Left forelimb (tissue), 1 donor: ENCODE measurements around the gene DNHD1.
A peak's percentile ranks its signal among the peaks of the same experiment; 100 is the strongest.

Experiments
- DNase-seq: peaks from one replicate; pipeline ENCODE4 v3.0.0-alpha.2; 2018; ENCODE audit warnings: low spot score

DNHD1 gene, protein sequence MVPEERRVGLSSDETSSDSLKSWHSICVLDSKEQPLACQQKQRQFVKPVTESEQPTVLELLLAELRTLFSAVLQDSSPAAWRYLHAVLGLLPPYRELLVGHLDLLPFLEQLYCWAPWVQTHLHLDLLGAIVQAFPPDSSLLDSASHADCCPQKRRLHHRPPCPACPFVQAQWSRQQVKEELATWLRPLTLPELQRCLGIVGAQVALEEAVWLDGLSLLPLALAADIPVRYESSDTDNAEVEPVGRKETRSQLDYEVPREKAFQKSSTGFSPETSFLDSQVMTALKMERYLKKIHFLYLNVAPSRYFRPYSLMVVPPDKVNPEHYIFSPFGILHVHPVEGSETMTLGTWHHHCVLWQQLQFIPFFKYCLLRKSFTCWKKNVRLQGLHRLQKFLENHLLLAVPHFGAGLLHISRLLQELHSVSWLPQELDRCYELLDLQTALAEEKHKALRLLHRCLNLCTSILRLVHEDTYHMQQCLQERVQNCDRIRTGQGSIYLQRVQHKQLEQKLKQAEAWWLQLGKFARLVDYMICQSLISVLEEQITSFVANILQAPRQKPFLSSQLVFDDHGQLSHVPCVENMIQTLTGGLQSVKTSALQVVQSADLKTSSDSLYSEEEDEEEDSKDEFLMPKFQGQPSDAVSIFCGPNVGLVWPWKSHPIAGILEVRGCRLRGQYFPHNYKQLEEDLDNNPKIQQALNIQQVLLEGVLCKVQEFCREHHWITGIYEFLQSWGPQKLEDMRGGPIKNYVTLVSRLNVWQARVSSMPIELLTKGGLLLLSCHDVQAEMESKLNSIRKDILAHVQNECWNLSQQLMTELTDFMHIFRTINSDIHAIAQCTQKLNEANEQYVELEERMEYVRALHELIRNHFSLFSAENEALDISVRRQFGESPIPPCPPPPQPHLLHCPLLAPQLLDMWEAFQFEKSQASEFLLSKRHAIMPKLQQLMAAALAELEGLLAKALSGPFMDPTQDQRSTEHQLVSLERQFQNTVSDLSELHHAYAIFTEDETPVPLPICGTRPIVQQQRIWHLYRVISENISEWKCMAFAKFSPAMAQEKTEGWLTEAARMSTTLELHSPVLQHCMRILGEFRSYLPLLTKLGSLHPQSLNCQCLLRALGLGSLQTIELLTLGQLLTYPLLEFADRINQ (N-terminal part only)

DNA sequence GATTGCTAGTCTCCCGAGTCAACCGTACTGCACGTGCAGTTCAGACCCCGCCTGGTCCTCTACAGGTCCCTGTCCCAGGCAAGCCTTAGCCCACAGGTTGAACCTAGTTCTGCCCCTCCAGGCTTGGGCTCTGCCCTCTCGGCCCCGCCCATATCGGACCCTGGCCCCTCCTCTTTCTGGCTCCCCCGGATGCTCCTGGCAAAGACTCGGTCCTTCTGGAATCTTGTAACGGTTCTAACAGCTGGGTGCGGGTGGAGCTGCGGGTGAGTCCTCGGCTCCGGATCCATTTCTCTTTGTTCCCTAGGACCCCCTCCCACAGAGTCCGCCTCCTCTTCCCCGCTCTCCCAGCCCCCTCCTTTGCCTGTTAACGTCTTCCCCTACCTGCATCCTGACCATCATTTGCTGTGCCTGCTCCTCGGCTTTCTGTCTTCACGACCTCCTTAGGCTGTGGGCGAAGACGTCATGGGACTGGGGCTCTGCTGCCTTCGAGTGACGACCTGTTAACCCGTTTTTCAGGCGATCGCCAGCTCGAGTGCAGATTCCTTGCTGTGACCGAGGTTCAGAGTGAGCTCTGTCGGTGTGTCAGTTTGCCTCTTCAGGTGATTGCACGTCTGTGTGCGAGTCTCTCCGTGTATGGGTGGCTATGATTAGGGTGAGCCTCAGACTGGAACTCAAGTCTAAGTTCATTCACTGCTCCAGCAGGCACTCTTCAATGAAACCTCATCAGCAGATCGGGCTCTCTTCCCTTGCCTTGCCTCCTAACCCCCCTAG, at the start of gene DNHD1:
Gene DNHD1 (plus strand): TSS at position 212 of the 771 bp plus-strand sequence. CDS start 936 bp downstream, outside the sequence.
- no peak for DNase-seq

DNA sequence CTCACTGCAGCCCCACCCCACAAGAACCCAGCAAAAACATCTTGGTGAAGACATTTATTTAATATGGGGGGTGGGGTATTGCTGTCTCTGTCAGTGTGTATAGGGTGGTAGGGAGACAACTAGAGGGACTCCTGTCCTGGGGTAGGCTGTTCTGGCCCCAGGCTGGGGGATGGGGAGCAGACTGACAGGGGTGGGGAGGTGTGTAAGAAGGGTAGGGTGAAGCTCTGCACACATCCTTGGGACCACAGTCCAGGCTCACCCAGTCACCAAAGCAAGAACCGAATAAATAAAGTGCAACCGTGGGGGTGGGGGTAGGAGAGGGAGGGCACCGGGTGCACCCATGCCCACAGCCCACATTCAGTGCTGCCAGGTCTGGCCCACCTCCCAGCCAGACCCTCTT, 48.5 kb upstream of the DNHD1 start:
- DNase-seq: no peak

DNA sequence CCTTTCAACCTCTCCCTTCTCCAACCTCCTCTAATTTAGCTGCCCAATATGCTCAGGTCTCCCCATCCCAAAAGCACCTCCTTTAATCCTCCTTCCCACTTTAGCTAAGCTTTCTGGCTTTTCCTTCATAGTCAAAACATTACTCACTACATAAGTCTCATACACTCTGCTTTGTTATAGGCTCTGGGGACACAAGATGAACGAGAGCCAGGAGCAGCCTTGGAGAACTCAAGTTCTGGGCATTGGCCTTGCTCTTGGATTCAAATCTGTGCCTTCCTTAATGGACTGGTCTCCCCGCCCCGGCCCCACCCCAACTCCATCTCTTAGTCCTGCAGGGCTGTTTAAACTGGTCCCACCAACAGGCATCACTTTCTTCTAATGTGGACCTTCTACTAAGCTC, 44.9 kb upstream of the DNHD1 start:
- DNase-seq: no peak

DNA sequence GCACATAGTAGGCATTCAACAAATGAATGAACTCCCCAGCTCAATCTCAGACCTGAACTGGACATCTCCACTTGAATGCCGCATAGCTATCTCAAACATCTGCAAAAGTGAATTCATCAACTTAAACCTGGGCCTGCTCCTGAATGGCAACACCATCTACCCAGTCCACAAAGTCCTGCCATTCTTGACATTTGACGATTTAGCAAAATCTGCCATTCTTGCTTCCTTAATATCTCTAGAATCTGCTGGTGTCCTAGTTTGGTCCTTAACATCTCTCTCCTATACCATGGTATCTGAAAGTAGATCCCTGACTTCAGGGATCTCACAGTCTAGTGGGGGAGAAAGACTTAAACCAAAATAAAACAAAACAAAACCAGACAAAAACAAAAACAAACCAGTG, 43.9 kb upstream of the DNHD1 start:
- no peak for DNase-seq

DNA sequence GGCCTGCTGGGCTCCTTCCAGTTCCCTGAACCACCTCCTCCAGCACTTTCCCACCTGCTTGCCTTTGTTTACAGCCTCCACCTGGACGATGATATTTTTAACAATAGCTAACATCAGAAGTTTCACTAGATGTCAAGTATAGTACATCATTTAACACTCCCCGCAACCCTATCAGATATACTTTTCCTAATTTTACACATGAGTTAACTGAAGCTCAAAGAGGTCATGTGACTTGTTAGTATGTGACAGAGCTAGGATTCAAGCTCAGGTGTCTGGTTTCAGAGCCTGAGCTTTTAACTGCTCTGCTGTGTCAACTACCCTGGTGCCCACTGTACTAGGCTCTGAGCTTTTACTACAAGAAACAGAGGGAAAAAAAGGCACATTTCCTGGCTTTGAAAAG, 42.0 kb upstream of the DNHD1 start:
- DNase-seq: no peak

DNA sequence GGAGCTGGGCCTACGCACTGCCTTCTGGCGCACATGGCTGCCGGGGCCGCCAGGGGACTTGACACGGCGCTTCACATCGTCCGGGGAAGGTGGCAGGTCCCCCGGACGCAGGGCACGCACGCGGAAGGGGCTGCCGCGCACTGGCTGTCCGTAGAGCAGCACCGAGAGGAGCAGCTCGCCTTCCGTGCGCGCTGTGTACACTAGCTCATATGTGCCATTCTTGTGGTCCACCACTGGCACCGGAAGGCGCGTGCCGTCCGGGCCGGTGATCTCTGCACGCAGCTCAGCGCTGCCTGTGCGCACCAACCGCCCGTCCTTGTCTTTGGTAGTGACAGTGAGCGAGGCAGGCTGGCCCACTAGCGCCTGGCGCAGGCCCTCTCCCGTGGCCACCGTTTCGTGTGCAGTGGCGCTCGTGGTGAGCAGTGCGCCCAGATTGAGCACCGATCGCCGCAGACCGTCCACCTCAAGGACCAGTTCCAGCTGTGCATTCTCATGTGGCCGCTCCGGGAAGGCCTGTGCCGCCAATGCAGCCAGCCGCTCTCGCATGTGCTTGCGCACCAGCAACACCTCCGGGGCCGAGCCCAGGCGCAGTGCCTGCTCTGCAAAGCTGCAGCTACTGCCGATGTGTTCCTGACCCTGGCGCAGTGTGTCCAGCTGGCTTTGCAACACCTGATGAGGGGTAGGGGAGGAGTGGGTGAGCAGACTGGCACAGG, 40.6 kb upstream of the DNHD1 start:
- DNase-seq: no peak

DNA sequence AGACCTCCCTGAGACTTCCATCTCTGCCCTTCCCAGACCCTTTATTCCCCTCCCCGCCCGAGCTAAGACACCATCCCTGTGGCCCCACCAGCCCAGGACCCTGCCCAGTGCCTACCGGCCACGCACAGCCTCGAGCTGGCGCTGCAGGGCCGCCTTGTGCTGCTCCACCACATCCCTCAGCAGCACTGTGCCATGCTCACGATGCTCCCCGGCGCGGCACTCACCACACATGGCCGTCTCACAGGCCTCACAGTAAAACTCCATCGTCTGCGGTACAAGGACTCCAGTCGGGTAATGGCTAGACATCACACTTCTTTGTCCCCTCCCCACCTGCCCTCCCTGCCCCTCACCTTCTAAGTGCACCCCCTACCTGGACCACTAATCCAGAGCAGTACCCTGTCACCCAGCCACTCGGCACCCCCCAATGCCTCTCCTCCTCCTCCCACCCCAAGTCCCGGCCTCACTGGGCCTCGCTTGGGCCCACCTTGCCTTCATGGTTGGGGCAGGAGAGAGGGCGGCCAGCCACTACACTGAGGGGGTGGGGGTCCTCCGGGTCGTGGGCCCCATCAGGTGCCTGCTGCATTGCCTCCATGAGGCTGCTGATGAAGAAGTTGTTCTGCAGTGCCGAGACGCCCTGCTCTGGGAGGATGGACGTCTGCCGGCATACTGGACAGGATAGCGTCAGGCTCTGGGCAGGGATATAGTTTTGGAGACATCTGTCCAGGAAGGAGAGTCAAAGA, 39.3 kb upstream of the DNHD1 start:
- DNase-seq: no peak

DNA sequence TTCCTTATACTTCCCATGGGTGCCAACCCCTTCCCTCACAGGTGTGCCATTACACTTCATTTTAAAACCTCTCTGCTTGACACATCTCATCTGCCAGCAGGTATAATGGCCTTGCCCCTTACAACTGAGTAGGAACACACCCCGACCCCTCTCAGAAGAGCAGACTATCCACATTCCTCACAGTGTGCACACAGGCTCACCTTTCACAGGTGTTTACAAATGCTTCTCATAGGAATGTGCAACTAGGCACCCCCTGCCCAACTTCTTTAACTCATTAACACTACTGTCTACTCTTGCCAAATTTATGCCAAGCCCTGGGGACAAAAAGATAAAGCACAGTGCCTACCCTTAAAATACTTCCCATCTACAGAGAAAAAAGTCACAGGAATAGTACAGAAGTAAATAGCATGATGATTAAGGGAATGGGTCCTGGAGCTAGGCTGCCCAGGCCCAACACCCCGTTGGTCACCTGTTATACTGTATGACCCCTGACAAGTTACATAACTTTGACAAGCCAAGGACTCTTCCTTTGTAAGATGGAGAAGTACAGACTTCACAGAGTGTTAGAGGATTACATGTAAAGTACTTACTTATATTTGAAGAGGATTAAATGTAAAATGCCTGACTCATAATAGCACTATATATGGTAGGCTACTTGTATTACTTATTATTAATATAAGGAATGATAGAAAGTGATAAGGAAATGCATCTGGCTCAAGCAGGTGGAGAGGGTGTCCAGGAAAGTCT, 38.6 kb upstream of the DNHD1 start:
- no peak for DNase-seq

DNA sequence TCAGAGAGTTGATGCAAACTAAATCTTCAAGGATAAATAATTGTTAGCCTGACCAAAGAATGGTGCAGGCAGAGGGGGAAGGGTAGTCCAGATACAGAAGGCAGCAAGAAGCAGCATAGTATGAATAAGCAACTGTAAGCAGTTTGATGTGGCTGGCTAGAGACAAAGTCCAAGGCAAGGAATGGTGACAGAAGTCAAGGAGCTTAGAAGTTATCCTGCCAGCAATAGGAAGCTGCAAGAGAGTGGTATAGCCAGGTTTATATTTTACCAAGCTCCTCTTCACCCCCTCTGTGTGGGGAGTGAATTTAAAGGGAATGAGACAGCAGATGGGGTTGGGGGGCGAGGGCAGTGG, 38.0 kb upstream of the DNHD1 start:
- DNase-seq: no peak

DNA sequence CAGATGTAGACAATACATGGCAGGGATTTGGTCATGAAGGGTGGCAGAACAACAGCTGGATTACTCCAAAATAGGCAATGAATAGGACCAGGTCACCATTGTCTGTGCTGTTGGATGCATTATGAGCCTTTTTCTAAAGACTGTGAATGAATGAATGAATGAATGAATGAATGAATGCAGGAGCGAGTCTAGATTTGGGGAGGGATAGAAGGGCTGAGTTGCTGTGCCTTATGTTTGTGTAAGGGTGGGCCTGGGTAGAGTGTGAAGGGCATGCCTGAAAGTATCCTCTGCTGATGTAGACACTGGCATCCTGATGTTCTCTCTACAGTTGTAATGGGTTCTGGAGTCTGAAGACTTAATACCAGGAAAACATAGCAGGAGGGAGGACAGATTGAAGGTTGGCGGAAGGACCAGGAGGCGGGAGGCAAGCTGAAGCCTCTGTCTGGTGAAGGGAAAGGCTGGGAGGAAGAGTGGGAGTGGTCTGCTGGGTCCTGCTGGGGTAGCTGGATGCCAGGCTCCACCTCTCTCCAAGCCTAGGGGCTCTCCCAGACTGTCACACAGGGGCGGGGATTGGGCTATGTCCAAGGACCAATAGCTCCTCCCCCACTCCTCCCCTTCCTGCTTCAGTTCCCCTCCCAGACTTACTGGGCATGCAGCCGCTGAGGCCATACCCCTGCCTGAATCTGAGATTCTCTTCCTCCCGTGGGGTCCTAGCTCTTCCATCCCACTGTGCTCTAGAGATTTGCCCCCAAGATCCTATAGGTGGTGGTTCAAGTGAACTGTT, 28.2 kb upstream of the DNHD1 start:
- DNase-seq: peak; percentile 84

DNA sequence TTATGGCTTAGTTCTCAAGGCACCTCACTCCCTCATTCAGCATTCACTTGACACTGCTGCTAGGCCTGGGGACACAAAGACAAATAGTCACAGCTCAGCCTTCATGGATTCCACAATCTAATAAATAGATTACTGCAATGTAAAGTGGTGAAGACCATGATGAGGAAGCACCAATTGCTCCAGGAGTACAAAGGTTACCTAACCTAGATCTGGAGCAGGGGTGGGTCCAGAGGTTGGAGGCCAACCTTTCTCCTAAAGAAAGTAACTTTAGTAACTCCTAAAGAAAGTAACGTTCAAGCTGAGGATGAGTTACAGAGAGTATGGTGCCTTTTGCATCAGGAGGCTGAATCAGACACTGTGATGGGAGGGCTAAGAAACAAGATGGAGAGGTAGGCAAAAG, 27.5 kb upstream of the DNHD1 start:
- no peak for DNase-seq

DNA sequence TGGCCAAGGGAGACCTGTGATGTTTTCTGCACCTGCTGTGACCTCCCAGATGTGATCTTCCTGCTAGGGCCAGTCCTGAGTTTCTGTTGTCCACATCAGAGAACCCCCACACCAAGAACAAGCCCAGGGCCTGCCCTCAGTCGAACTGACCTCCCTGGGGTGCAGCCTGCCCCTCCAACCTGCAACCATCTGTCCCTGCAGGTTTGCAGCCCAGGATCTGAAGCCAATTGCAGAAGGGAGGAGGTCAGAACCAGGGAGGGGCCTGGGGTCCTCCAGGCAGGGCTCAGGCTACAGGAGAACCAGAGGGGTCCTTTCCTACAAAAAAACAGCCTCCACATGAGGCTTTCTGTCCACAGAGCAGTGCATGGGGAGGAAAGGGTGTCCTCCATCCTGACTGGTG, 24.1 kb upstream of the DNHD1 start:
- no peak for DNase-seq

DNA sequence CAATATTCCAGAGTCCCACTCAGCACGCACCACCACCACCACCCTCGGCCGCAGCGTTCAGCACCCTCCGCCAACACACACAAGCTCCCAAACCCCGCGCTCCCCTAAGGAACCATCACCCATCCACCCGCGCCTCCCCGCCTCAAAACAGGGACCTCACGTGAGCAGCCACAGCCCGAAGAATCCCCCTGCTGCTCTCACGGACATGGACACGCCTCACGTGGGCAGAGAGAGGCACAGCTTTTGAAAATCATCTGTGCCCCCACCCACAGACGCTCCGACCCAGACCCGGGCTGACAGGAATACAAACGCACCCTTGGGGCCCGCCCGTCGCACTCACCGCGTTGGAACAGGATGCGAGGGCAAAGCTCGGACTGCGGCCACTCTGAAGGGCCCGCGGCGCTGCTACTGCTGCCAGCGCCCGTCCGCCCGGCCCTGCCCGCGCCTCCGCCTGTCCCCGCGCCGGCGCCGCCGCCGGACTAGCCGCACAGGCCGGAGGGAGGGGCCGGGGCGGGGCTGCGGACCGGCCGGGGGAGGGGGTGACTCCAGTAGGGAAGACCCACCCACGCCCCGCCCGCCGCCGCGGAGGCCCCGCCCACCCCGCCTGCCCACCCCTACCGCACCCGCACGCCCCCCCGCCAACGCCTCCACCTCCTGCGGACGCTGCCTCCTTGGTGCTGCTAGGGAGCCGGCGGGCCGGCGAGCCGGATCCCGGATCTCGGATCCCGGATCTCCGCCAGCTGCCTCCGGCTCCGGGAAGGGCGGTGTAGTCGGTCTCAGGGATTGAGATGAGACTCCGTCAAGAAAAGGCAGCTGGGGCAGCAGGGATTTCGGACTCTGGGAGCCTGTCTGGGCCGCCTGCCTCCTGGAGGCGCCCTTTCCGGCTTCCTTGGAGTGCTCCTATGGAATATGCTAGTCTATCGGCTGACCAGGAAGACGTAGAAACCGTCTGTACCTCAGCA, 23.3 kb upstream of the DNHD1 start, which contains the start of gene TRIM3:
Gene TRIM3 (minus strand): TSS at position 491 of the 962 bp plus-strand sequence. CDS start 8,246 bp downstream, outside the sequence.
- peak; percentile 98 for DNase-seq

DNA sequence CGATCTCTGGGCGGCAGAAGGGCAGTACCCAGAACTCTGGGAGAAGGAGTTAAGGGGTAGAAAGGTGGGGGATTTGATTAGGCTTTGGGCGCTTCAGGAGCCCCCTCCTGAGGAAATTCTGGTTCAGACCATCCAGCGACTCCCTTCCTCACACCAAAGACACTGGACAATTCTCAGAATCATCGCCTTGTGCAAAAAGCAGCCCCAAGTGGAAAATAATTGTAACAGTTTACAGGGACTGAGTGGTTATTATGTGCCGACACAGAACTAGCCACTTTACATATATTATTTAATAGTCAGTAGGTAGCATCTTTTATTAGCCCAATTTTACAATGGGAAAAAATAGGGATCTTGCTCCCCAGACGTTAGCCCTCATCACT, 22.7 kb upstream of the DNHD1 start:
- no peak for DNase-seq

DNA sequence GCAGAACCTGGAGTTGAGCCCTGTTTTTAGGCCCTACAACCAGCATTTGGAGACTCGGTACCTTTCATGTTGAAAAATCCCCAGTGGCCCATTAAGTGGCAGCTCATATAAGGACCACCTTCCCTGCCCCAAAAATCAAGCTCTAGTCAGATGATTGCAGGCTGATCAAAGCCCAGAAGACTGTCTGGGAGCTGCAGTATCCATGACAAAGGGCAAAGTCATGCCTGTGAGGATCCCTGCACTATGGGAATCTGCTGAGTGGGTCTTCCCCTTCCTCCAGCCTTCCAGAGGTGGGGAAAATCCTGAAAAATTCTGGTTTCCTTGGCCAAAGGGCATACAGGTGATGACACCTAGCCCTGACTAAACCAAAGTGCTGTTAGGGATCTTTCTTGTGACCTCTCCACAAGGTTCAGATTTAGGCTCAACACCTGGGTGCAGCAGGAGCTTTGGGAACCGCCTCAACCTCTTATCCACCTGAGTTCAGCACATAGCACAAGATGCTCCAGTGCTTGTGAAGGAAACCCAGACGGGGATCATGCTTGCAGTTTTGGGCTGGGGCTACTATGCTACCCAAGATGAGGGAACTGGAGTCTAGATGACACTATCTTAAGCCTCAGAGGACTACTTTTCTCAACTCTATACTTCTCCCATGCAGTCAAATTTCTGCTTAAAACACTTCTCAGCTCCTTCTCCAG, 22.1 kb upstream of the DNHD1 start:
- DNase-seq: no peak

DNA sequence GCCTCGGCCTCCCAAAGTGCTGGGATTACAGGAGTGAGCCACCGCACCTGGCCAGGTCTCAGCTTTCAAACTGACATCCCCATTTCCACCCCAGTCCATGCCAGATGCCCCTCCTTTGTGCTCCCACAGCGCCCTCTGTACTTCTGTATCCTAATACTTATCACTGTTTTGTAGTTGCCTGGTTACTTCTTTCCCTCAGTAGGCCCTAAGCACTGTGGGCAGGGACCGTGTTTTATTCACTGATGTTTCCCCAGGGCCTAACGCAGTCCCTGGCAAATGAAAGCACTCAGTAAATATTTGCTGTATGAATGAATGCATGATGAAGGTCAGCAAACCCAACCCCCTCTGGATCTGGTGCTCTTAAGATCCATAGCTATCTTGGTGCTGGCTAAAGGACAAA, 21.1 kb upstream of the DNHD1 start:
- no peak for DNase-seq

DNA sequence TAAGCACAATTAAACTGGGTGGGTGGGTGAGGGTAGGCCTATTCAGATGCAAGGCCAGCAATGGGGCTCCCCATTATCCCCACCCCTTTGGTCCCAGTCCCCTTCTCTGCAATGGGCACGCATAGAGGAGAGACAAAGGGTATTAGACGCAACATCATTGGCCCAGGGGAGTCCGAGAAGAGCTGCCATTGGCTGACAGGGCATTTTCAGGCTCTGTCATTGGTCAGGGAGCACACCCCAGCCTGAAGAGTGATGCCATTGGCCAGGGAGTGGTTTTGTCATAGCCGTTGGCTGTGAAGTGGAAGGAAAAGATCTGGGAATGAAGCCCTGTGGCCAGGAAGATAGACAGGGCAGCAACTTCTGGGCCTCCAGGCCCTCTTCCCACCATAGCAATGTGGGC, 20.5 kb upstream of the DNHD1 start:
- no peak for DNase-seq
